Epithelial cell of proximal tubule (primary cell): Measurements from ENCODE around the gene ERBB2. TPM values are rescaled to one million over a fixed set of nuclear protein-coding genes. Genes with fewer than 3 reads are reported as not detected.

Source experiments
- DNase-seq: peaks from one replicate; pipeline ENCODE4 v3.0.0-alpha.2; 2011; ENCODE audit warnings: low read depth
- H3K4me3 ChIP-seq: 2 replicates; pipeline ENCODE4 v1.5.1; 2011; ENCODE audit warnings: low read depth, mild to moderate bottlenecking, low read length
- total RNA-seq: library from RNA; depleted of rRNA; stranded (reverse); fragments of >200 nt; gene quantifications from 2 replicates; pipeline ENCODE4 v1.2.3, GENCODE V29; 2015
- TF ChIP-seq, protein P1 (sequence below): conservative IDR thresholded peaks from 2 replicates; pipeline ENCODE4 v1.5.1; 2012; ENCODE audit warnings: low read depth, mild to moderate bottlenecking, low read length

ERBB2 gene
- total RNA-seq, 1 donor from 2014 or later = 53.3 TPM

DNA sequence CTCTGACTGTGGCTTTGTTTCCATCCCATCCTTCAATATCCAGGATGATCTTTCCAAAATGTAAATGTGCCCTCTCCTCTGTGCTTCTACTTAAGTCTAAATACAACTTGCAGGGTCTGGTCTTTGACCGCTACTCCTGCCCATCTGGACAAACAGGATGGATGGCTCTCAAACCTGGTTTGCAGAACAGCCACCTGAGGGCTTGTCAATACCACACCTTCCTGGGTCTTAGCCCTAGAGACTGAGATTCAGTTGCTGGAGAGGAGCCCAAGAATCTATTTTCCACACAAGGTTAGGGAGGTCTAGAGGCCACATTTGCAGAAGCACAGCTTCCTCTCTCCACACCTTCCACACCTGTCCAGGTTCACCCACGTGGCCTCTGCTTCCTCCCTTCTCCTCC is 36.0 kb downstream of the ERBB2 start:
- no peak for DNase-seq
- TF ChIP-seq, protein P1, sequence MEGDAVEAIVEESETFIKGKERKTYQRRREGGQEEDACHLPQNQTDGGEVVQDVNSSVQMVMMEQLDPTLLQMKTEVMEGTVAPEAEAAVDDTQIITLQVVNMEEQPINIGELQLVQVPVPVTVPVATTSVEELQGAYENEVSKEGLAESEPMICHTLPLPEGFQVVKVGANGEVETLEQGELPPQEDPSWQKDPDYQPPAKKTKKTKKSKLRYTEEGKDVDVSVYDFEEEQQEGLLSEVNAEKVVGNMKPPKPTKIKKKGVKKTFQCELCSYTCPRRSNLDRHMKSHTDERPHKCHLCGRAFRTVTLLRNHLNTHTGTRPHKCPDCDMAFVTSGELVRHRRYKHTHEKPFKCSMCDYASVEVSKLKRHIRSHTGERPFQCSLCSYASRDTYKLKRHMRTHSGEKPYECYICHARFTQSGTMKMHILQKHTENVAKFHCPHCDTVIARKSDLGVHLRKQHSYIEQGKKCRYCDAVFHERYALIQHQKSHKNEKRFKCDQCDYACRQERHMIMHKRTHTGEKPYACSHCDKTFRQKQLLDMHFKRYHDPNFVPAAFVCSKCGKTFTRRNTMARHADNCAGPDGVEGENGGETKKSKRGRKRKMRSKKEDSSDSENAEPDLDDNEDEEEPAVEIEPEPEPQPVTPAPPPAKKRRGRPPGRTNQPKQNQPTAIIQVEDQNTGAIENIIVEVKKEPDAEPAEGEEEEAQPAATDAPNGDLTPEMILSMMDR = no peak
- no peak overlapping the region for H3K4me3 ChIP-seq

DNA sequence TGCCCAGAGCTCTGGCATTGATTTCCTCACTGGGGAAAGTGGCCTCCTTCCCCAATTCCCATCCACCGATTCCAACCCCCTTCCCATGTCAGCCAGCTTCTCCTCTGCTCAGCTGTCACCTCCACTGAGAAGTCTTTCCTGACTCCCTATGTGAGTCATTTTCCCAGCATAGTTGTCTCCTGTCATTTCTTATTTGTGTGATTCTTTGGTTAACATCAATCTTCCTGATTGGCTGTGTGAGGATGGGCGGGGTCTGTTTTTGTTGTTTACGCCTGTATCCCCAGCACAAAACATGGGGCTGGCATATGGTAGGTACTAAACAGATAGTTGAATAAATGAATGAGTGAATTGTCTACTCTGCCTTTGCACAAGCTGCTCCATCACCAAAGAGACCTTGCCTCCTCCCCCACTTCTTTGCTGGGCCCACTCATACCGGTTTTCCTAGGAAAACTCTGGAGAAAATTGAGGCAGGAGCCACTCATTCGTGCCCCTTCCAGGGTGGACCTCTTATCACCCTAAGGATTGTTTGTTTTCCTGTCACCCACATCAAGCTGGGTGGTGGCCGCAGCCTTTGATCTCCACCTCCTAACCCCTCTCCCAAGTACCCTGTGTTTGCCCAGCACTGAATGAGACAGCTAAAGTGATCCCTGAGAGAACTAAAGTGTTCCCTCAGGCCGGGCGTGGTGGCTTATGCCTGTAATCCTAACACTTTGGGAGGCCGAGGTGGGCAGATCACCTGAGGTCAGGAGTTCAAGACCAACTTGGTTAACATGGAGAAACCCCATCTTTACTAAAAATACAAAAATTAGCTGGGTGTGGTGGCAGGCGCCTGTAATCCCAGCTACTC is 36.7 kb downstream of the ERBB2 start:
- no peak for DNase-seq
- no peak overlapping the region for H3K4me3 ChIP-seq

DNA sequence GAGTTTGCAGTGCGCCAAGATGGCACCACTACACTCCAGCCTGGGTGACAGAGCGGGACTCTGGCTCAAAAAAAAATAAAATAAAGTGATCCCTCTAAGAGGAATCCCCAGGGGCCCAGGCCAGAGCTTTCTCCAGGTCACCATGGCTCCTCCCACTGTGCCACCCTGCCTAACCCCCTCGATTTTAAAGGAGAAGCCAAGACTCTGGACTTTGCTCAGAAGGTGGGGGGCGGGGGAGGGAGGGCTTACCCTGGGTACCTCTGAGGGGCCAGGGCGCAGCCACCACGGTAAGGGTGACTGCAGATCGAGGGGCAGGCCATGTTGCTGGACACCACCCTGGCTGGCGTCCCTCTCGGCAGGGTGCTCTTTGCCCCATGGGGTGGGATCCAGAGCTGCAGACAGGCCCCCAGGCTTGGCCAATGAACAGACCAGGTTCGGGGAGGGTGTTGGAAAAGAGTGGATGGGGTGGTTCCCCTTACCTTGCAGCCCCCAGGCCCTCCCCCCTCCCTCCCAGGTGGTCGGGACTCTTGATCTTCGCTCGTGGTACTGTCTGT is 37.4 kb downstream of the ERBB2 start:
- peak overlapping the region; percentile 71 for H3K4me3 ChIP-seq
- DNase-seq = no peak
- TF ChIP-seq, protein P1 = no peak

More for the DNA sequence above, 36.7 kb downstream of the ERBB2 start:
- TF ChIP-seq, protein P1 = no peak

DNA sequence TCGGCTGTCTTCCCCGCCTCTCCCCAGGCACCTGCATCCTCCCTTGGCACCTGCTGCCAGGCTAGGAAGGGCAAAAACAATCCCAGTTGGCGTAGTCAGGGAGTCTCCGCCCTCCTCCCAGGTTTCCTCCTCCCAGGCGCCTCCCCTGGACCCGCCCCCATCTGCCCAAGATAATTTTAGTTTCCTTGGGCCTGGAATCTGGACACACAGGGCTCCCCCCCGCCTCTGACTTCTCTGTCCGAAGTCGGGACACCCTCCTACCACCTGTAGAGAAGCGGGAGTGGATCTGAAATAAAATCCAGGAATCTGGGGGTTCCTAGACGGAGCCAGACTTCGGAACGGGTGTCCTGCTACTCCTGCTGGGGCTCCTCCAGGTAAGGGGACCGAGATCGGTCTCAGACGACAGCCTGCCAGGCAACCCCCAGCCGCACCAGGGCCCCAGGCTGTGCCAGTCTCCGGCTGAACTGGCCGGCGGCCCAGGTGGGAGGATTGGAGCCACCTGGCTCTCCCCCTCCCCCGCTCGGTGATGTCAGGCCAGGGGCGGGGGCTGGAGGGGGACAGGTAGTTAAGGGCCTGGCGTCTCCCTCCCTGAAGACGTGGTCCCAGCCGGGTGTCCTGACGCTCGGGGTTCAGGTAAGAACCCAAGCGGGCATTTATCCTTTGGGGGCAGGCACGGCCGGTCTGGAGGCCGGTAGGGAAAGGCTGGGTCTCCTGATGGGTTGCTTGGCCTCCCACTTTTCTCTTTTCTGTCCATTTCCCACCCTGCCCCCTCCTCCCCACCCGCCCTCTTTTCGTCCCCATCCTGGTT is 38.1 kb downstream of the ERBB2 start, which contains the start of gene GRB7:
Gene GRB7, plus strand, starts transcription at position 179 of the 808 bp plus-strand sequence. CDS start 4,364 bp downstream, outside the sequence.
- TF ChIP-seq, protein P1 = no peak
- DNase-seq = no peak
- H3K4me3 ChIP-seq = peak within 1 kb of the TSS; percentile 71

DNA sequence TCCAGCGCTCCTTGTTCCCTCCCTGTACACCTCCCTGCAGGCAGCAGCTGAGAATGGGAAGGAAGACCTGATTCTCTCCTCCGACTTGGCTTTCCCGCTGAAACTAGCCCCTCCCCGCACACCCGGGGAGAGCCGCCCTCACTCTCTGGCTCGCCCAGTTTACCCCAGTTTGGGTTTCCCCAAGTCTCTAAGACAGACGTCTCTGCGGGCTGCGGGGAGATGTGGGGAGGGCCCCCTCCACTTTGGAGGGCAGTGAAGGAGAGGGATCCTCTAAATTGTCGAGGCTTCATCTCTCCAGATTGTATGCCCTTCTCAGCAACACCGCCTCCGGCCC is 38.7 kb downstream of the ERBB2 start:
- TF ChIP-seq, protein P1 = no peak
- peak overlapping the region; percentile 71 for H3K4me3 ChIP-seq
- DNase-seq = no peak

DNA sequence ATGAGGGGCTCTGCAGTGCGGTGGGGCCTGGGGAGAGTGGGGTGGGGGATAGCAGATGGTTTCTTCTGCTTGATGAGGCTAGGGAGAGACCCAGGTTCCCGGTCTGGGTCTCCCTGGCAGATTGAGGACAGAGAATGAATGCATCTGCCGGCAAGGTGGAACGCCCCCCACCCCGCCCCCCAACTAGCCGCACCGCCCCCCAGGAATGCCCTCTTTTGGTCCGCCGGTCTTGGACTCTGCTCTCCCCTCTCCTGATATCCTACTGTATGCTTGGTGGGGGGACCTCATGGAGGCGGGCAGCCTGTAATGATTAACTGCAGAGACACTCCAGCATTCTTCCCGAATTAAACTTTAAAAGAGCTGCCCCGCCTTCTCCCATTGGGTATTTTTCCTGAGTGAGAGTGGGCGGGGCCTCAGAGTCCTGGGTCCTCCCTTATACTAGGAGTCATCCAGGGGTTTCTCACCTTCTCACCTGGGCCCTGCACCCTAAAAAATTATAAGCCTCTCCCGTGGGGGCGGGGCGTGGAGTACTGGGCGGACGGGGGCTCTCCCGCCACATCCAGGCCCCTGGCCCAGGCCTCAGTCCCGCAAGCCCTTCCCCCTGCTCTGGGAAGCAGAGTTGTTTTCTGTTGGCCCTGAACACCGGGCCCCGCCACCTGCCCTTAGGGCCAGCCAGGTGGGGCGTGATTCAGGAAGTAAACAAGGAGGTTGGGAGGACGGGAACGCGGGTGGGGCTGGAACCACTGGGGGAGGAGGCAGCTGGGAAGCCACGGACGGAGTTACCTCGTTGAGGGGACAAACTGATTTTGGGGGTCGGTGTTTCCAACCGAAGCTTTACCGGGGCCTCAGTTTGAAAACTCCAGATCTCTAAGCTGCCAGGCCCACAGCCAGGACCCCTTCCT is 39.4 kb downstream of the ERBB2 start:
- TF ChIP-seq, protein P1 = no peak
- peak overlapping the region; percentile 71 for H3K4me3 ChIP-seq
- peak; percentile 29 for DNase-seq
